GM13976 (cell line): ENCODE measurements around the gene ENTPD5.

Experiments used
- DNase-seq: peaks from one replicate; pipeline ENCODE4 v3.0.0; 2012; ENCODE audit warnings: low spot score
- CTCF ChIP-seq: IDR thresholded peaks from 2 replicates; pipeline ENCODE4 v1.5.1; 2012; ENCODE audit warnings: borderline replicate concordance, mild to moderate bottlenecking; ENCODE audit not compliant: insufficient read depth; ENCODE audit errors: extremely low read depth, missing control alignments, control extremely low read depth
- in situ Hi-C: fragments of 300-500 bp; cut with MboI; formaldehyde crosslinking; loops from one replicate; pipeline ENCODE4 v1.12.0; 2022; ENCODE audit warnings: low sequenced_read_pairs, mixed read lengths, inconsistent platforms; ENCODE audit not compliant: unreplicated experiment

Gene ENTPD5

GRCh38 chr14:73949752-73950734 is 69.0 kb downstream of the ENTPD5 start, which contains the start of the genes COQ6 and FAM161B:
TSS of gene COQ6 (plus strand) at chr14:73950302. CDS start at chr14:73950333, 31 bp downstream.
TSS of gene FAM161B (minus strand) at chr14:73950094. CDS start at chr14:73950026, 68 bp downstream.
- DNase-seq, result peak; percentile 92
- in situ Hi-C loops, result no loop called here
- peak; percentile 12 for TF ChIP-seq CTCF

GRCh38 chr14:73945159-73945670 is 73.9 kb downstream of the ENTPD5 start:
- in situ Hi-C loops, result no loop called here

GRCh38 chr14:73944432-73945158 is 74.5 kb downstream of the ENTPD5 start:
- no peak for DNase-seq
- no peak for TF ChIP-seq CTCF
- in situ Hi-C loops, result no loop called here

More at GRCh38 chr14:73945159-73945670, 73.9 kb downstream of the ENTPD5 start:
- no peak for TF ChIP-seq CTCF
- no peak for DNase-seq

GRCh38 chr14:73943083-73943482 is 76.0 kb downstream of the ENTPD5 start:
- DNase-seq, result no peak
- TF ChIP-seq CTCF, result no peak
- in situ Hi-C loops, result no loop called here

- no peak for TF ChIP-seq CTCF
- in situ Hi-C loops, result no loop called here
- no peak for DNase-seq
Measured at GRCh38 chr14:73942180-73942579, 76.9 kb downstream of the ENTPD5 start.

- DNase-seq, result no peak
- TF ChIP-seq CTCF, result no peak
- in situ Hi-C loops, result no loop called here
Measured at GRCh38 chr14:73937012-73937411, 82.1 kb downstream of the ENTPD5 start.
